ENCODE results near the gene PDE6C. TPM values are rescaled to one million over a fixed set of nuclear protein-coding genes. Genes with fewer than 3 reads are reported as not detected.

Gene PDE6C
- total RNA-seq, 2 experiments from 2014 or later: not detected

- DNase-seq: no peak
- H3K36me3 Mint-ChIP-seq: no peaks in the 10 kb centered on the region
- peaks cover 7% of the 10 kb centered on the region for H3K27me3 Mint-ChIP-seq
- H3K4me1 Mint-ChIP-seq: no peaks in the 10 kb centered on the region
- H3K4me3 Mint-ChIP-seq: no peak overlapping the region
- H3K9me3 Mint-ChIP-seq: peaks cover 3% of the 10 kb centered on the region
- H3K27ac Mint-ChIP-seq: no peak overlapping the region
Measured at GRCh38 chr10:93584445-93584844, 27.9 kb upstream of the PDE6C start.

GRCh38 chr10:93589648-93590562 lies 22.4 kb upstream of the PDE6C start:
- no peaks in the 10 kb centered on the region for H3K27me3 Mint-ChIP-seq
- no peaks in the 10 kb centered on the region for H3K9me3 Mint-ChIP-seq
- no peaks in the 10 kb centered on the region for H3K36me3 Mint-ChIP-seq
- DNase-seq: no peak
- H3K4me1 Mint-ChIP-seq: no peaks in the 10 kb centered on the region
- no peak overlapping the region for H3K27ac Mint-ChIP-seq
- H3K4me3 Mint-ChIP-seq: no peak overlapping the region

- Mint-ChIP-seq H3K4me3 (no peak overlapping the region), H3K9me3 (no peaks in the 10 kb centered on the region), H3K27me3 (no peaks in the 10 kb centered on the region), H3K4me1 (no peaks in the 10 kb centered on the region), H3K36me3 (no peaks in the 10 kb centered on the region), H3K27ac (no peak overlapping the region)
- no peak for DNase-seq
Measured at GRCh38 chr10:93590638-93591037, 21.7 kb upstream of the PDE6C start.

GRCh38 chr10:93591065-93591808 lies 21.1 kb upstream of the PDE6C start:
- H3K4me3 Mint-ChIP-seq: no peak overlapping the region
- no peaks in the 10 kb centered on the region for H3K4me1 Mint-ChIP-seq
- no peaks in the 10 kb centered on the region for H3K27me3 Mint-ChIP-seq
- H3K27ac Mint-ChIP-seq: no peak overlapping the region
- no peak for DNase-seq
- H3K36me3 Mint-ChIP-seq: no peaks in the 10 kb centered on the region
- H3K9me3 Mint-ChIP-seq: no peaks in the 10 kb centered on the region

- Mint-ChIP-seq H3K27me3 (no peaks in the 10 kb centered on the region), H3K4me3 (no peak overlapping the region), H3K4me1 (no peaks in the 10 kb centered on the region), H3K36me3 (no peaks in the 10 kb centered on the region), H3K9me3 (no peaks in the 10 kb centered on the region), H3K27ac (no peak overlapping the region)
- no peak for DNase-seq
Measured at GRCh38 chr10:93593254-93593653, 19.1 kb upstream of the PDE6C start.

GRCh38 chr10:93593749-93594148 lies 18.6 kb upstream of the PDE6C start:
- DNase-seq: no peak
- Mint-ChIP-seq H3K4me3 (no peak overlapping the region), H3K9me3 (no peaks in the 10 kb centered on the region), H3K36me3 (no peaks in the 10 kb centered on the region), H3K27me3 (no peaks in the 10 kb centered on the region), H3K4me1 (no peaks in the 10 kb centered on the region), H3K27ac (no peak overlapping the region)

- no peaks in the 10 kb centered on the region for H3K9me3 Mint-ChIP-seq
- H3K27me3 Mint-ChIP-seq: peaks cover 4% of the 10 kb centered on the region
- H3K36me3 Mint-ChIP-seq: no peaks in the 10 kb centered on the region
- no peaks in the 10 kb centered on the region for H3K4me1 Mint-ChIP-seq
- no peak for DNase-seq
- H3K27ac Mint-ChIP-seq: no peak overlapping the region
- H3K4me3 Mint-ChIP-seq: no peak overlapping the region
Measured at GRCh38 chr10:93594518-93594917, 17.8 kb upstream of the PDE6C start.

GRCh38 chr10:93595378-93596161 lies 16.8 kb upstream of the PDE6C start:
- no peaks in the 10 kb centered on the region for H3K9me3 Mint-ChIP-seq
- DNase-seq: no peak
- H3K4me3 Mint-ChIP-seq: no peak overlapping the region
- no peak overlapping the region for H3K27ac Mint-ChIP-seq
- H3K36me3 Mint-ChIP-seq: no peaks in the 10 kb centered on the region
- no peaks in the 10 kb centered on the region for H3K4me1 Mint-ChIP-seq
- peaks cover 14% of the 10 kb centered on the region for H3K27me3 Mint-ChIP-seq

- no peak overlapping the region for H3K27ac Mint-ChIP-seq
- no peak overlapping the region for H3K4me3 Mint-ChIP-seq
- no peaks in the 10 kb centered on the region for H3K9me3 Mint-ChIP-seq
- H3K4me1 Mint-ChIP-seq: no peaks in the 10 kb centered on the region
- peaks cover 19% of the 10 kb centered on the region for H3K27me3 Mint-ChIP-seq
- DNase-seq: no peak
- H3K36me3 Mint-ChIP-seq: no peaks in the 10 kb centered on the region
Measured at GRCh38 chr10:93596539-93596938, 15.8 kb upstream of the PDE6C start.

- Mint-ChIP-seq H3K27ac (no peak overlapping the region), H3K4me1 (no peaks in the 10 kb centered on the region), H3K36me3 (no peaks in the 10 kb centered on the region), H3K9me3 (no peaks in the 10 kb centered on the region), H3K27me3 (peaks cover 25% of the 10 kb centered on the region), H3K4me3 (no peak overlapping the region)
- no peak for DNase-seq
Measured at GRCh38 chr10:93597075-93597599, 15.2 kb upstream of the PDE6C start.

- no peak overlapping the region for H3K27ac Mint-ChIP-seq
- H3K27me3 Mint-ChIP-seq: peaks cover 35% of the 10 kb centered on the region
- no peaks in the 10 kb centered on the region for H3K4me1 Mint-ChIP-seq
- DNase-seq: no peak
- H3K36me3 Mint-ChIP-seq: no peaks in the 10 kb centered on the region
- no peaks in the 10 kb centered on the region for H3K9me3 Mint-ChIP-seq
- H3K4me3 Mint-ChIP-seq: no peak overlapping the region
Measured at GRCh38 chr10:93598157-93598556, 14.2 kb upstream of the PDE6C start.

- Mint-ChIP-seq H3K4me3 (no peak overlapping the region), H3K36me3 (no peaks in the 10 kb centered on the region), H3K9me3 (no peaks in the 10 kb centered on the region), H3K4me1 (no peaks in the 10 kb centered on the region), H3K27ac (no peak overlapping the region), H3K27me3 (peaks cover 47% of the 10 kb centered on the region)
- DNase-seq: no peak
Measured at GRCh38 chr10:93599335-93599734, 13.0 kb upstream of the PDE6C start.

GRCh38 chr10:93599778-93600177 lies 12.6 kb upstream of the PDE6C start:
- Mint-ChIP-seq H3K27ac (no peak overlapping the region), H3K4me3 (no peak overlapping the region), H3K36me3 (no peaks in the 10 kb centered on the region), H3K4me1 (no peaks in the 10 kb centered on the region), H3K9me3 (no peaks in the 10 kb centered on the region), H3K27me3 (peaks cover 51% of the 10 kb centered on the region)
- no peak for DNase-seq

- Mint-ChIP-seq H3K27ac (no peak overlapping the region), H3K27me3 (peaks cover 57% of the 10 kb centered on the region), H3K4me3 (no peak overlapping the region), H3K36me3 (no peaks in the 10 kb centered on the region), H3K9me3 (no peaks in the 10 kb centered on the region), H3K4me1 (no peaks in the 10 kb centered on the region)
- no peak for DNase-seq
Measured at GRCh38 chr10:93600446-93601145, 11.7 kb upstream of the PDE6C start.
